Hepatocyte (in vitro differentiated cells): Measurements from ENCODE around the gene RLF.

ENCODE experiments used
- CTCF ChIP-seq: fragments of 200-600 bp; sonication (generic); IDR thresholded peaks from 2 replicates; pipeline ENCODE4 v1.5.1; 2016; ENCODE audit warnings: antibody characterized with exemption, mild to moderate bottlenecking; ENCODE audit not compliant: poor library complexity
- EZH2 ChIP-seq: fragments of 200-600 bp; sonication (generic); IDR thresholded peaks from 2 replicates; pipeline ENCODE4 v1.6.1; 2016; ENCODE audit warnings: antibody characterized with exemption, mild to moderate bottlenecking, borderline replicate concordance

- TF ChIP-seq CTCF (no peak), EZH2 (no peak)
Measured at GRCh38 chr1:40178200-40178599, 17.0 kb downstream of the RLF start.
